Stimulated activated CD8-positive, alpha-beta memory T cell treated with anti-CD3 and anti-CD28 coated beads, Interleukin-7, amount 100 ng/mL, for 24 hours (primary cell): Measurements from ENCODE around the gene XPO1.
"Not testable (repeated sequence)": the region's sequence is repeated elsewhere in the genome, so short reads cannot be mapped to it uniquely, and the experiment has no call there.

Experiments used
- DNase-seq: peaks from one replicate; pipeline ENCODE4 v3.0.0-alpha.2; 2020; ENCODE audit warnings: low read depth

XPO1 gene, protein sequence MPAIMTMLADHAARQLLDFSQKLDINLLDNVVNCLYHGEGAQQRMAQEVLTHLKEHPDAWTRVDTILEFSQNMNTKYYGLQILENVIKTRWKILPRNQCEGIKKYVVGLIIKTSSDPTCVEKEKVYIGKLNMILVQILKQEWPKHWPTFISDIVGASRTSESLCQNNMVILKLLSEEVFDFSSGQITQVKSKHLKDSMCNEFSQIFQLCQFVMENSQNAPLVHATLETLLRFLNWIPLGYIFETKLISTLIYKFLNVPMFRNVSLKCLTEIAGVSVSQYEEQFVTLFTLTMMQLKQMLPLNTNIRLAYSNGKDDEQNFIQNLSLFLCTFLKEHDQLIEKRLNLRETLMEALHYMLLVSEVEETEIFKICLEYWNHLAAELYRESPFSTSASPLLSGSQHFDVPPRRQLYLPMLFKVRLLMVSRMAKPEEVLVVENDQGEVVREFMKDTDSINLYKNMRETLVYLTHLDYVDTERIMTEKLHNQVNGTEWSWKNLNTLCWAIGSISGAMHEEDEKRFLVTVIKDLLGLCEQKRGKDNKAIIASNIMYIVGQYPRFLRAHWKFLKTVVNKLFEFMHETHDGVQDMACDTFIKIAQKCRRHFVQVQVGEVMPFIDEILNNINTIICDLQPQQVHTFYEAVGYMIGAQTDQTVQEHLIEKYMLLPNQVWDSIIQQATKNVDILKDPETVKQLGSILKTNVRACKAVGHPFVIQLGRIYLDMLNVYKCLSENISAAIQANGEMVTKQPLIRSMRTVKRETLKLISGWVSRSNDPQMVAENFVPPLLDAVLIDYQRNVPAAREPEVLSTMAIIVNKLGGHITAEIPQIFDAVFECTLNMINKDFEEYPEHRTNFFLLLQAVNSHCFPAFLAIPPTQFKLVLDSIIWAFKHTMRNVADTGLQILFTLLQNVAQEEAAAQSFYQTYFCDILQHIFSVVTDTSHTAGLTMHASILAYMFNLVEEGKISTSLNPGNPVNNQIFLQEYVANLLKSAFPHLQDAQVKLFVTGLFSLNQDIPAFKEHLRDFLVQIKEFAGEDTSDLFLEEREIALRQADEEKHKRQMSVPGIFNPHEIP (N-terminal part only)

DNA sequence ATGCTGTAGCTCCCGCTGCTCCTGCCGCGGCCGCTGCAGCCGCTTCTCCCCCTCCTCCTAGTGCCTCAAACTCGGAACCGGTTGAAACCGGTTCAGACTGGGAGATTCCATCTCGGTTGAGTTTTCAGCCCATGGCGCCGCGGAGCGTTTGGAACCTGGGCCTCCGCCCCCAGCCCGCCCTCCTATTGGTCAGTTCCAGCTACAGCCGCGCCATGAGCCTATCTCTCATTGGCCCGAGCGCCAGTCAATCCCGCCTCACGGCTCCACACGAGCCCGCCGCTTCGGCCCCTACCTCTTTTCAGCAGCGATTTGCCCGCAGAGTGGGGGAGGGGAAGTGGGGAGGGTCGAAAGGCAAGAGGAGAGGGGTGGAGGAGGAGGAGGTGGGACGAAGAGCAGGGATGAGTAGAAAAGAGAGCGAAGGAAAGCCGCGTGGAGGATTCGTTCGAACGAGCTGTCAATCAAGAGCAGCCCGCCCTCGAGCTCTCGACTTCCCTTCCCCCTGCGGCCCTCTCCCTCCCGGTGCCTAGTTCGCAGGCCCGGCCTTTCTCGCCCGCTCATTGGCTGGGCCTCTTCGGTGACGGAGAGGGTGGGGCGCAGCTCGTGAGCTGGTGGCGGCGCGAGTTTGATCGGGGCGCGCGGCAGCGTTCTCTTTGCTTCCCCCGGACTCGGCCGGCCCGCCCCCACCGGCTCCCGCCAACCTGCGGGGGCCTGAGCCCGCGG lies at the start of gene XPO1:
Gene XPO1 (minus strand): TSS at position 157 of the 720 bp plus-strand sequence. CDS start 4,459 bp downstream, outside the sequence.
- DNase-seq = peak; percentile 99

DNA sequence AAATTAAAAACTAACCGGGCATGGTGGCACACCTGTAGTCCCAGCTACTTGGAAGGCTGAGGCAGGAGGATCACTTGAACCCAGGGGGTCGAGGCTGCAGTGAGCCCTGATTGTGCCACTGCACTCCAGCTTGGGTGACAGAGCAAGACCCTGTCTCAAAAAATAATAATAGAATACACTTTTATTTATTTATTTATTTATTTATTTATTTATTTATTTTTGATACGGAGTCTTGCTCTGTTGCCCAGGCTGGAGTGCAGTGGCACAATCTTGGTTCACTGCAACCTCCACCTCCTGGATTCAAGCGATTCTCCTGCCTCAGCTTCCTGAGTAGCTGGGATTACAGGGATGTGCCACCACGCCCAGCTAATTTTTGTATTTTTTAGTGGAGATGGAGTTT lies 48.8 kb upstream of the XPO1 start:
- not testable (repeated sequence) for DNase-seq

DNA sequence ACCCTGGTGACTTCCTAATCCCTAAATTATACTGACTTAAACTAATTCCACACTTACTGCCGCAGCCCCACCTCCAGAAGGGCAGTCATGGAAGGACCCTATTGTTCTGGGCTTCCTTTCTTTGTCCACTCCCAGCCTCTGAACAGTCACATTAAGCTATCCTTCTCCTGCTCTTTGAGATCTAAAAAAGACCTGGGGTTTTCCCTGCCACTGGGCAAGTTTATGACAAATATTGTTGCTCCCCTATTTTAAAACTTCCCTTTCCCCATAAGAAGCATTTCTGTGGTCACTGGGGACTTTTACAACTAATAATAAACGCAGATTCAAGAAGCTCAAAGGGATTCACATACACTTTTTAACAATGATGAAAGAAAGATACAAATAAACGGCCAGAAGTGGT lies 47.2 kb upstream of the XPO1 start:
- no peak for DNase-seq

DNA sequence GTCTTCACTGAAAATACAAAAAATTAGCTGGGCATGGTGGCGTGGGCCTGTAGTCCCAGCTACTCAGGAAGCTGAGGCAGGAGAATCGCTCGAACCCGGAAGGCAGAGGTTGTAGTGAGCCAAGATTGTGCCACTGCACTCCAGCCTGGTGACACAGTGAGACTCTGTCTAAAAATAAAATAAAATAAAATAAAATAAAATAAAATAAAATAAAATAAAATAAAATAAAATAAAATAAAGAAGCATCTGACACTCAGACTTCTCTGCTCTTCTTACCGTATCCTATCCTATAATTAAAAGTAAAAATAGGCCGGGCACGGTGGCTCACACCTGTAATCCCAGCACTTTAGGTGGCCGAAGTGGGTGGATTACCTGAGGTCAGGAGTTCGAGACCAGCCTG lies 46.2 kb upstream of the XPO1 start:
- not testable (repeated sequence) for DNase-seq

DNA sequence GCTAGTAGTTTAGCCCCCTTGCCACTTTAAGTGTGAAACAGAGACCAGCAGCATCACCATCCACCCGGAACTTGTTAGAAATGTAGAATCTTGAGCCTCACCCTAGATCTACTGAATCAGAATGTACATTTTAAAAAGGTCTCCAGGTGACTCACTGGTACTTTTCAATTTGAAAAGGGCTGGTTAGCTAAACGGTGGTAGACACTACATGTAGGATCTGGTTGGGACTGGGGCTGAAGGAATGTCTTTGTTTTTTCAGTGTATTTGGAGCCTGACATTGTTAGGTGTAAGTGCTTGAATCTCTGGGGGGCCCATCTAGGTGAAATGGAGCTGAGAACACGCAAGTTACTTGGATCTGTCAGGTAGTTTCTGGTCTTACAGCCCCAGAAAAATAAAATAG lies 44.0 kb upstream of the XPO1 start:
- no peak for DNase-seq

DNA sequence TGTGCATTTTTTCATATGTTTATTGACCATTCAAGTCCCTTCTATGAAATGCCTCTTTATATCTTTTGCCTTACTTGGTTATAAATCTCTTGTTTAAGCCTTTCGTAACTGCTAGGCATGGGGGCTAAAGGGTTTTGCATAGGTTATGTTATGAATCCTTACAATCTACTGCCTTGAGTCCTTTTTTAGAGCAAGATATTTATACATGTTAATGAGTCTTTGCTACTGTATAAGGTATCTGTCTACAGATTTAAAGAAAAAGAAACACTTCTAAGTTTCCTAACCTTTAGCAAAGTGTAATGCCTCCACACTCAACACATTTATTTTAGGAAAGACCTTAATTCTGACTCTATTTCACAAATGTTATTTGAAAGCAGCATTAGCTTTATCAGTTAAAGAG lies 43.6 kb upstream of the XPO1 start:
- DNase-seq = no peak

DNA sequence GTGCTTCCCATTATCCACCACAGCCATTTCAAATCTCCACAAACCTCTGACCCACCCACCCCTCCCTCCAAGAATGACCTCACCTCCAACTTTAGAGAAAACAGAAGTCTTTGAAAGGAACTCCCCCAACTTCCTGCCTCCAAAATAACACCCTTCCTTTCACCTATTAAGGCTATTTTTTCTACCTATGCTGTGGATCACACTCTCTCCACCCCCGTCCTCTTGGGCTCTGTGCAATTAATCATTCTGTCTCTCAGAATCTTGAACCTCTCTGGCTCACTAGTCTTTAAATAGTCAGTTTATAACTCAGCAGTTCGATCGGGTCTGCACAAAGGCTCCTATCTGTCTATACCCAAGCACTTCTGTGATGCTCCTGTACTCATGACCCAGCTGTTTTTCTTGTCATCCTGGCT lies 37.3 kb upstream of the XPO1 start:
- no peak for DNase-seq

DNA sequence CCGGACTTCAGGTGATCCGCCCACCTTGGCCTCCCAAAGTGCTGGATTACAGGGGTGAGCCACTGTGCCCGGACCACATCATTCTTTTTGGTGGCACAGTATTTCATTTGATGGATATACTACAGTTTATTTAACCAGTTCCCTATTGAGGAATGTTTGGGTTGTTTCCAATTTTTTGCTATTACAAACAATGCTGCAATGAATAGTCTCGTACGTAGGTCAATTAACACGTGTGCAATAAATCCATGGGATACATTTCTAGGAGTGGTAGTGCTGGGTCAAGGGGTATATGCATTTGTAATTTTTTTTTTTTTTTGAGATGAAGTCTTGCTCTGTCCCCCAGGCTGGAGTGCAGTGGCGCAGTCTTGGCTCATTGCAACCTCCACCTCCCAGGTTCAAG lies 28.4 kb upstream of the XPO1 start:
- DNase-seq = no peak

DNA sequence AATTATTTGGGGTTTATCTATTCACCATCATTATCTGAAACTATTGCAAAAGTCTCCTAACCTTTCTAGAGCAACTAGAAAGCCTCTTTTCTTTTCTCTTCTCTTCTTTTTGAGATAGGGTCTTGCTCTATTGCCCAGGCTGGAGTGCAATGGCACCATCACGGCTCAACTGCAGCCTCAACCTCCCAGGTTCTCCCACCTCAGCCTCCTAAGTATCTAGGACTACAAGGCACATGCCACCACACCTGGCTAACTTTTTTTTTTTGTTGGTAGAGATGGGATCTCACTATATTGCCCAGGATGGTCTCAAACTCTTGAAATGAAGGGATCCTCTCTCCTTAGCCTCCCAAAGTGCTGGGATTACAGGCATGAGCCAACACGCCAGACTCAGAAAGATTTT lies 24.5 kb upstream of the XPO1 start:
- DNase-seq = no peak

DNA sequence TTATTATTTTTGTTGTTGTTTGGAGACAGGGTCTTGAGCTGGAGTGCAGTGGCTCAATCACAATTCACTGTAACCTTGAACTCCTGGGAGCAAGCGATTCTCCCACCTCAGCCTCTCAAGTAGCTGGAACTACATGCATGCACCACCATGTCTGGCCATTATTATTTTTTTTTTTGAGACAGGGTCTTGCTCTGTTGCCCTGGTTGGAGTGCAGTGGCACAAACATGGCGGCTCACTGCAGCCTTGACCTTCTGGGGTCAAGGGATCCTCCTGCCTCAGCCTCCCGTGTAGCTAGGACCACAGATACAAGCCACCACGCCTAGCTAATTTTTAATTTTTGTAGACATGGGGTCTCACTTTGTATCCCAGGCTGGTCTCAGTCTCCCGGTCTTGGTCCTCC lies 20.0 kb upstream of the XPO1 start:
- no peak for DNase-seq

DNA sequence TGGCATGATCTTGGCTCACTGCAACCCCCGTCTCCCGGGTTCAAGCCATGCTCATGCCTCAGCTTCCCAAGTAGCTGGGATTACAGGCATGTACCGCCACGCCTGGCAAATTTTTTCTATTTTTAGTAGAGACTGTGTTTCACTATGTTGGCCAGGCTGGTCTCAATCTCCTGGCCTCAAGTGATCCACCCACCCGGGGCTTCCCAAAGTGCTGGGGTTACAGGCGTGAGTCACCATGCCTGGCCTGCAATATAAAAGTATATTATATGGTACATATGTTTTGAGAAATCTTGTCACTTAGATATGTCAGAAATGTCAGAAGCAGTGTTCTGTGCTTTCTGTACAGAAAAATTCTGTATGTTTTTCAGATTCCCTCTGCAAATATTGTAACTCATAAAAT lies 19.2 kb upstream of the XPO1 start:
- no peak for DNase-seq

DNA sequence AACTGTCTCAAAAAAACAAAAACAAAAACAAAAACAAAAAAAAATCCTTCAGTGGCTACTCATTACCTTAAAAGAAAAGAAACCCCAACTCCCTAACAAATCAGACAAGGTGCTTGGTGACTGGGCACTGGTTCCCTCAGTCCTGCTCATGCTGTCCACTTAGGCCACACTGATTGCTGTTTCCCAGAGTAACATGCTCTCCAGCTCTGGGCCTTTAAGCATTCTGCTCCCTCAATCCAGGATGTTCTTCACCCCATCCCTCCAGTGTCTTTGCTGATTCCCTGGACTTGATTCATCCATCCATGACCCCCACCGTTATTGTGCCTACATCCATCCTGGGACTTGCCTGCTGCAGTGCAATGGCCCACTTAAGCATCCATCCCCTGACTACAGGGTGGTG lies 16.4 kb upstream of the XPO1 start:
- DNase-seq = no peak

DNA sequence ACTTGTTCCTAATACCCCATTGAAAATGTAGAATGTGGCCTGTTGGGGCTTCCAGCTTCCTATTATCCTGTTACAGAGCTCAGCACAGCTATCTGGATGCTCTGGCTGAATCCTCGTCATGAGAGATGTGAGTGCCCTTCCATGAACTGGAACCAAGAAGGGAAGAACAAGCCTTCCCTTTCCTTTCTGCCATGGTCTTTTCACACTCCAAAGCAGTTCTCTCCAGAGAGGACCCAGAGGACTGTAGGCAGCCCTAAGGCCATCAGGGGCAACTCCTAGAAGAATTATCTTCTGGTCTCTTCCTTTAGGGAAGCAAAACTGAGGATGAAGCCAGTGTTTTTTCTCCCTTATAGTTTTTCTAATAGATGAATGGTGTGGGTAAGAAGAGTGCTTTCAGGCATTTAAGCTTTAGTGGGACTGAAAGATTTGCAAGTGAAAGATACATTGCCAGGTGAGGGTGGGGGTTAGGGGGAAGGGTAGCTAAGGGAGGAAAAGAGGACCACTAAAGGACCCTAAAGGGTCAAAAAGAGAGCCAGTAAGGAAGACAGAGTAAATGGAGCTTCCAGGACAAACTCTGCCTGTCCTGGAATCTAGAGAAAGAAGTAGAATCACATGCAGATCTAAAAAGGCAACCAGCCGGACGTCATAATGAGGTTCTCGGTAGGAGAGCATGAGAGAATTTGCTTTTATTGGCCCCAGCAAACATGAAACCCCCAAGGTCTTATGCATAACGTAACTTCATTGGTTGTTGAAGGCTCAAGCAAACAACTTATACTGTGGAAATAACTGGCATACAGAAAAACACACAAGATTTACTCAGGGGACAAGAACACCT lies 12.4 kb upstream of the XPO1 start:
- no peak for DNase-seq

DNA sequence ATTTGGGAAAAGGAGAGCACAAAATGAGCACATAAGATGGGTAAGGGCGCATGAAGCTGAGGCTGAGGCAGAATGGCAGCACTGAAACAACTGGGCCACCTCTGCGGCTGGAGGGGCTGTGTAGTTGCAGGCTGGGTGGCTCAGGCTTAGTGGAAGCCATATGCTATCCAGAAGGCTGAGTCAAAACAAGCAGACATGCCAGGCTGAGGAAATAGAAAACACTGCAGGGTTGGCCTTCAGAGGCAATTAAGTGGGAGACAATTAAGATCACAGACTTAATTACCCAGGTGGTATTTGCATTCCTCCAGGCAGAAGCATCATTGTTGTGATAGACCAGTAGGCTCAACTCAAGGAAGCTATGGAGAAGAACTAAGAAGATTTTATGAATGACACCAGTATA lies 11.4 kb upstream of the XPO1 start:
- no peak for DNase-seq

DNA sequence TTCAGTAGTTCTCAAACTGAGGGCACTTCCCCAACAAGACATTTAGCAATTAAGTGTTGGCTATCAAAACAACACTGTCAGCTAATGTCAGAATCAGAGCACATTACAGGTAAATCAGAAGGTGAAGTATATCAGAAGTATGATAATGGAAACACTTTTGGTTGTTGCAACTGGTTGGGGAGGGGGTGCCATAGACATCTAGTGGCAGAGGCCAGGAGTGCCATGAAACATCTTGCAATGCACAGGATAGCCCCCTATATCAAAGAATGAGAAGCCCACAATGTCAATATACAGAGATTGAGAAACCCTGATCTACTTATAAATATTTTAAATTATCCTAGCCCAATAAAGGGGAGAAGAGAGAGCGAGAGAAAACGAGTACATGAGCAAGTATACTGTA lies 4.9 kb upstream of the XPO1 start:
- DNase-seq = no peak

DNA sequence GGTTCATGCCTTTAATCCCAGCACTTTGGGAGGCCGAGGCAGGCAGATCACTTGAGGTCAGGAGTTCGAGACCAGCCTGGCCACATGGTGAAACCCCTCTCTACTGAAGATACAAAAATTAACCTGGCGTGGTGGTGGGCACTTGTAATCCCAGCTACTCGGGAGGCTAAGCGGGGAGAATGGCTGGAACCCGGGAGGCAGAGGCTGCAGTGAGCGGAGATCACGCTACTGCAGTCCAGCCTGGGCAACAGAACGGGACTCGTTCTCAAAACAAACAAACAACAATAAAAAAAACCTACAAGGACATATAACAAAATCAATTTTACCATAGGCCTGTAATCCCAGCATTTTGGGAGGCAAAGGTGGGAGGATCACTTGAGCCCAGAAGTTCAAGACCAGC lies 2.0 kb upstream of the XPO1 start:
- DNase-seq = not testable (repeated sequence)

DNA sequence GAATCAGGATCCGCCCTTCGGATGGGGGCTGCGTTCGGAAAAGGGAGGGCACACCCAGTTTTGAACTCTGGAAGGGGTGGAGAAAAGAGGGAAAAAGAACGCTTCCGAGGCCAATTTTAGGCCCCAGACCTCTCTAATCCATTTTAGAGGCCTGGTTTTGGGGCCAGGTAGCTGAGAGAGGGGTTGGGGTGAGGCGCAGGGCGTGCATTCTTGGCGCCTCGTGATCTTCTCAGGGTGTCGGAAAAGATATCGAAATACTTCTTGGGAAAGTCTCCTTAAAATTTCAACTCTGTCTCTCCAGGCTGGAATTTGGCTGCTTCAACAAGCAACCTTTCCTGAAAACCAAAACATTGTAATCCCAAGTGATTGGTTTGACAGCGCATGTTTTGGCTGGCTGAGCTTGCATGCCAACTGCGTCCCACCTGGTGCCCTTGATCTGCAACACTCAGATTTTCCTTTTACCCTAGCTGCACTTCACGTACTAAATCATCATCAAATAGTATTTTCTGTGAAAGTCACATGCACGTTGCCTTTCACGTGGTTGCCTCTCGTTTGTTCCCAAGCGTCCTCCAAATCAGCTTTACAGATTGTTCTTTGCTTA lies 864 bp upstream of the XPO1 start:
- peak; percentile 18 for DNase-seq

DNA sequence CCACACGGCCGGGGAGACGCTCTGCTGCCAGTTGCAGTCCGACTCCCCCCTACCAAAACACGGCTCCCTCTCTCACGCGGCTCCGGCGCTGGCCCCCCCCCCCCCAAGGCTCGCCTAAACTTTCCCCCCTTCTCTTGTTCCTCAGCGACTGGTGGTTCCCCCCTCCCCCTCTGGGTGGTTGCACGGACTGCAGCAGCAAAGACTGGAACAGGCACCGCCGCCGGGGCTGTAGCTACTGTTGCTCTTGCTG lies 281 bp downstream of the XPO1 start:
- DNase-seq = no peak

DNA sequence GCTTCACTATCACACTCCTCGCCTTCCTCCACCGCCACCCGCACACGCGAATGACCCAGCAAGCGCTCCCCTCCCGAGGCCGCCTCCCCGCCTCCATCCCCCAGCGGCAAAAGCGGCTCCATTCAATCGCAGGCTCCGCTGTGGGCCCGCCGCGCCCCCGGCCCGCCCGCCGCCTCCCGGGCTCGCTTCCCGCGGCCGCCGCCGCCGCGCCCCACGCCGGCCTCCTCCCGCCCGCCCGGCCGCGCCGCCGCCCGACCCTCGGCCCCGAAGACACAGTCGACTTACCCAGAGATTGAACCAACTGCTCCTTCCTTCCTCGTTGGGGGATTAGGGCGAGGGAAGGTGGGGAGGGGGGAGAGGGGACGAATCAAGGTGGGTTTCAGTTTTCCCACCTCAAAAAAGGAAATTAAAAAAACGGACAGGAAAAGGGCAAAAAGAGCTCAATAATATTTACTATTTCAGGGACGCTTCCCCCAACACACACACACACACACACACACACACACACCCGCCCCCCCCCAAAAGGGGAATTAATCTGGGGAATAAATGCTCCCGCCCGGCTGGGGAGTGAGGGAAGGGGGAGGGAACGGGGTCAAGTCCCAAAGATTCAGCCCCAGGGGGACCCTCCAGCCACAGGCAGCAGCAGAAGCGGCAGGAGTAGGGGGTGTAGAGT lies 743 bp downstream of the XPO1 start:
- DNase-seq = peak; percentile 9

DNA sequence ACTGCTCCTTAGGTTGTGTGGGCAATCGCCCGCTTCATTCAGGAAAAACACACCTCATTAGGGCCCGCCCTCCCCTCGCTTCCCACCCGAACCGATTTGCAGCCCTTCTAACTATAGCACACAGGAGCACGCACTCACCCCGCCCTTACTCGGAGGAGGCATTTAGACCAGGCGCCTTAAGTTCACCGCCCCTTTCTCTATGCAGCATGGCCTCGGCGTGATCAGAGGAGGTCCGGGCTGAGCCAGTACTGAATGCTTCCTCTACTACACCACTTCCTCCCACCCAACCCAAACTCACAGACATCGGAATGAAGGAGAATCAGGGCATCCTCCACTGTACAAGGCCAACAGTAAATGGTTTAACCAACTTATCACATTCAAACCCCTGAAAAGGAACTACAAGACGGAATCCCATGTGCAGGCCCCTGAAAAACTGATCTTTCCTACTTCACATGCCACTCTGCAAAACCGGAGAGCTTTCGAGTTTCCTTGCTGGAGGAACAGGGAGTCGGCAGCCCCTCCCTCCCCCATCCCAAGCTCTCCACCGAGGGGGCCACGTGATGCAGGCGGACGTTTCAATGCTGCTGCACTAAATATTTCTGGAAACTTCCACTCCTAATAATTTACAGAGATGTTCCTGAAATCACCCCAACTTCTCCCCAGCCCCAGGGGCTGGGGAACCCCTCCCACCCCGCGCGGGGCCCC lies 1.4 kb downstream of the XPO1 start:
- peak; percentile 70 for DNase-seq
